Sigmoid colon (tissue), 7 donors: ENCODE data around the gene IP6K3. TPM values are rescaled to one million over a fixed set of nuclear protein-coding genes. Genes with fewer than 3 reads are reported as not detected.

Source experiments
- DNase-seq: peaks from one replicate; pipeline ENCODE4 v3.0.0-alpha.2; 2019
- H3K27ac ChIP-seq, 4 donors: fragments of 200-600 bp; sonication (generic); one replicate each; pipeline ENCODE4 v1.5.1; 2016 to 2019; ENCODE audit warnings: mild to moderate bottlenecking in 1 of 4
- H3K27me3 ChIP-seq, 3 donors: fragments of 200-600 bp; sonication (generic); one replicate each; pipeline ENCODE4 v1.5.1; 2019; ENCODE audit warnings: mild to moderate bottlenecking in 1 of 3
- H3K36me3 ChIP-seq, 4 donors: fragments of 200-600 bp; sonication (generic); one replicate each; pipeline ENCODE4 v1.5.1; 2016 to 2019
- H3K4me1 ChIP-seq, 4 donors: fragments of 200-600 bp; sonication (generic); one replicate each; pipeline ENCODE4 v1.5.1; 2017 to 2019
- H3K4me3 ChIP-seq, 4 donors: fragments of 200-600 bp; sonication (generic); one replicate each; pipeline ENCODE4 v1.5.1; 2017 to 2019; ENCODE audit warnings: mild to moderate bottlenecking in 2 of 4, moderate library complexity in 1 of 4
- H3K9me3 ChIP-seq, 4 donors: fragments of 200-600 bp in 3 of 4; sonication (generic) in 3 of 4; one replicate each; pipeline versions ENCODE4 v1.5.1 to v1.6.1; 2013 to 2019
- CTCF ChIP-seq, 4 experiments: fragments of 450-650 bp in 3 of 4; fragments of 200-600 bp in 1 of 4; IDR thresholded peaks; one replicate each; pipeline ENCODE4 v1.5.1; 2016 to 2019; ENCODE audit warnings: antibody characterized with exemption in 4 of 4, mild to moderate bottlenecking in 3 of 4, moderate library complexity in 2 of 4
- EP300 ChIP-seq, 4 donors: sonication (generic); formaldehyde crosslinking; IDR thresholded peaks; one replicate each; pipeline ENCODE4 v1.6.1; 2017; ENCODE audit warnings: antibody characterized with exemption in 4 of 4
- POLR2A ChIP-seq, 2 donors: fragments of 450-650 bp; IDR thresholded peaks; one replicate each; pipeline ENCODE4 v1.6.1; 2016; ENCODE audit warnings: antibody characterized with exemption in 2 of 2, mild to moderate bottlenecking in 2 of 2, moderate library complexity in 2 of 2
- POLR2AphosphoS5 ChIP-seq, 4 donors: sonication (generic); formaldehyde crosslinking; IDR thresholded peaks; one replicate each; pipeline ENCODE4 v1.6.1; 2017; ENCODE audit warnings: antibody characterized with exemption in 4 of 4
- WGBS, 2 donors: extraction: QIAGEN DNeasy Blood & Tissue Kit; methylation state at CpG; one replicate each; pipeline ENCODE4 v1.1.7; 2013; 5-methylcytosine and 5-hydroxymethylcytosine counted together
- intact Hi-C: fragments of 100-400 bp; cut with DNase I; formaldehyde crosslinking; loops from one replicate; pipeline ENCODE4 v1.15.1; 2023
- polyA plus RNA-seq, 3 donors: library from polyadenylated mRNA; stranded (reverse); fragments of 200-250 nt; gene quantifications; one replicate each; pipeline ENCODE4 v1.2.3, GENCODE V29; 2013
- total RNA-seq, 4 donors: library from RNA; depleted of rRNA; stranded (reverse); fragments of >200 nt; gene quantifications; one replicate each; pipeline ENCODE4 v1.1.0, GENCODE V29; 2016
- donor health status: healthy with polysubstance abuse.
- donor health status: Bipolar disorder and iron deficiency.
- donor health status: healthy.

The IP6K3 gene
- total and polyA plus RNA-seq, 7 donors = 0.46 to 10.3 (median 4.9) TPM

GRCh38 chr6:33684983-33685382 lies 61.7 kb downstream of the IP6K3 start:
- Histone ChIP-seq H3K4me3 (no peak overlapping the region), H3K4me1 (no peaks in the 10 kb centered on the region), H3K27me3 (no peaks in the 10 kb centered on the region), H3K27ac (no peak overlapping the region), H3K9me3 (no peaks in the 10 kb centered on the region), H3K36me3 (peaks cover 0 to 14% (median 1%) of the 10 kb centered on the region in 4 donors)
- no peak for DNase-seq
- 95 to 97% methylated on average over 7 of the region's 7 CpGs for WGBS, 2 donors
- intact Hi-C loops = no loop called here
- TF ChIP-seq EP300 (IDR thresholded peaks at IDR 0.05) (no peak), CTCF (IDR thresholded peaks at IDR 0.05) (no peak), POLR2A (IDR thresholded peaks at IDR 0.05) (no peak), POLR2AphosphoS5 (IDR thresholded peaks at IDR 0.05) (no peak)

GRCh38 chr6:33684428-33684896 lies 62.2 kb downstream of the IP6K3 start:
- DNase-seq = no peak
- Histone ChIP-seq H3K27me3 (no peaks in the 10 kb centered on the region), H3K4me3 (no peak overlapping the region), H3K9me3 (no peaks in the 10 kb centered on the region), H3K36me3 (peaks cover 0 to 14% (median 1%) of the 10 kb centered on the region in 4 donors), H3K27ac (no peak overlapping the region), H3K4me1 (no peaks in the 10 kb centered on the region)
- no peak for TF ChIP-seq POLR2A (IDR thresholded peaks at IDR 0.05)
- TF ChIP-seq CTCF (IDR thresholded peaks at IDR 0.05) = no peak
- TF ChIP-seq EP300 (IDR thresholded peaks at IDR 0.05) = no peak
- no peak for TF ChIP-seq POLR2AphosphoS5 (IDR thresholded peaks at IDR 0.05)
- 95% methylated on average over 16 of the region's 16 CpGs for WGBS, 2 donors
- intact Hi-C loops = no loop called here

GRCh38 chr6:33683576-33684427 lies 62.9 kb downstream of the IP6K3 start:
- H3K27ac ChIP-seq = no peak overlapping the region
- no peak overlapping the region for H3K4me3 ChIP-seq
- no peaks in the 10 kb centered on the region for H3K4me1 ChIP-seq
- 84 to 87% methylated on average over 19 of the region's 19 CpGs for WGBS, 2 donors
- no peak for TF ChIP-seq CTCF (IDR thresholded peaks at IDR 0.05)
- no peak for TF ChIP-seq POLR2AphosphoS5 (IDR thresholded peaks at IDR 0.05)
- TF ChIP-seq POLR2A (IDR thresholded peaks at IDR 0.05) = no peak
- TF ChIP-seq EP300 (IDR thresholded peaks at IDR 0.05) = no peak
- peaks cover 0 to 14% (median 1%) of the 10 kb centered on the region in 4 donors for H3K36me3 ChIP-seq
- intact Hi-C loops = no loop called here
- DNase-seq = no peak
- peaks cover 0 to 2% (median 0%) of the 10 kb centered on the region in 3 donors for H3K27me3 ChIP-seq
- no peaks in the 10 kb centered on the region for H3K9me3 ChIP-seq

GRCh38 chr6:33683051-33683571 lies 63.6 kb downstream of the IP6K3 start:
- no peak for DNase-seq
- Histone ChIP-seq H3K9me3 (no peaks in the 10 kb centered on the region), H3K4me1 (no peaks in the 10 kb centered on the region), H3K4me3 (no peak overlapping the region), H3K27me3 (peaks cover 0 to 2% (median 0%) of the 10 kb centered on the region in 3 donors), H3K27ac (no peak overlapping the region), H3K36me3 (peaks cover 0 to 14% (median 1%) of the 10 kb centered on the region in 4 donors)
- WGBS, 2 donors = 78 to 86% methylated on average over 15 of the region's 15 CpGs
- intact Hi-C loops = no loop called here
- TF ChIP-seq POLR2AphosphoS5 (IDR thresholded peaks at IDR 0.05) (no peak), EP300 (IDR thresholded peaks at IDR 0.05) (no peak), POLR2A (IDR thresholded peaks at IDR 0.05) (no peak), CTCF (IDR thresholded peaks at IDR 0.05) (no peak)
